Sigmoid colon (tissue), 4 donors: ENCODE measurements around the gene WSCD1.

Experiments
- EP300 ChIP-seq, 4 donors: sonication (generic); formaldehyde crosslinking; IDR thresholded peaks; one replicate each; pipeline ENCODE4 v1.6.1; 2017; ENCODE audit warnings: antibody characterized with exemption in 4 of 4
- POLR2AphosphoS5 ChIP-seq, 4 donors: sonication (generic); formaldehyde crosslinking; IDR thresholded peaks; one replicate each; pipeline ENCODE4 v1.6.1; 2017; ENCODE audit warnings: antibody characterized with exemption in 4 of 4
- TF ChIP-seq, protein P1 (sequence below), 4 experiments: fragments of 450-650 bp in 3 of 4; fragments of 200-600 bp in 1 of 4; IDR thresholded peaks; one replicate each; pipeline ENCODE4 v1.5.1; 2016 to 2019; ENCODE audit warnings: antibody characterized with exemption in 4 of 4, mild to moderate bottlenecking in 3 of 4, moderate library complexity in 2 of 4

DNA sequence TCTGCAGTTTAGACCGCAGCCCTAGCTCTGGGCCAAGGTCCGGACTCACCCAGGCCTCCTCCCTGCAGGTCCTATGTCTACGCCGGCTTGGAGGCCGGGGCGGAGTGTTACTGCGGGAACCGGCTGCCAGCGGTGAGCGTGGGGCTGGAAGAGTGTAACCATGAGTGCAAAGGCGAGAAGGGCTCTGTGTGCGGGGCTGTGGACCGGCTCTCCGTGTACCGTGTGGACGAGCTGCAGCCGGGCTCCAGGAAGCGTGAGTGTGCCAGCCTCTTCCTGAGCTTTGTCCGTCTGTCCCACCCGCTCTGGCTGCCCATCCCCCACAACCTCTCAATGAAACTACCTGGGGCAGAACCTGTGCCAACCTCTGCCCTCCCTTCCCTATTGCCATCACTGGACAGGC, 20.1 kb downstream of the WSCD1 start:
- TF ChIP-seq, protein P1, sequence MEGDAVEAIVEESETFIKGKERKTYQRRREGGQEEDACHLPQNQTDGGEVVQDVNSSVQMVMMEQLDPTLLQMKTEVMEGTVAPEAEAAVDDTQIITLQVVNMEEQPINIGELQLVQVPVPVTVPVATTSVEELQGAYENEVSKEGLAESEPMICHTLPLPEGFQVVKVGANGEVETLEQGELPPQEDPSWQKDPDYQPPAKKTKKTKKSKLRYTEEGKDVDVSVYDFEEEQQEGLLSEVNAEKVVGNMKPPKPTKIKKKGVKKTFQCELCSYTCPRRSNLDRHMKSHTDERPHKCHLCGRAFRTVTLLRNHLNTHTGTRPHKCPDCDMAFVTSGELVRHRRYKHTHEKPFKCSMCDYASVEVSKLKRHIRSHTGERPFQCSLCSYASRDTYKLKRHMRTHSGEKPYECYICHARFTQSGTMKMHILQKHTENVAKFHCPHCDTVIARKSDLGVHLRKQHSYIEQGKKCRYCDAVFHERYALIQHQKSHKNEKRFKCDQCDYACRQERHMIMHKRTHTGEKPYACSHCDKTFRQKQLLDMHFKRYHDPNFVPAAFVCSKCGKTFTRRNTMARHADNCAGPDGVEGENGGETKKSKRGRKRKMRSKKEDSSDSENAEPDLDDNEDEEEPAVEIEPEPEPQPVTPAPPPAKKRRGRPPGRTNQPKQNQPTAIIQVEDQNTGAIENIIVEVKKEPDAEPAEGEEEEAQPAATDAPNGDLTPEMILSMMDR (IDR thresholded peaks at IDR 0.05): no peak
- TF ChIP-seq EP300 (IDR thresholded peaks at IDR 0.05) (no peak), POLR2AphosphoS5 (IDR thresholded peaks at IDR 0.05) (no peak)
